Endothelial cell of hepatic sinusoid (primary cell): ENCODE measurements around the gene NDUFB6.
"Not testable (repeated sequence)": the region's sequence is repeated elsewhere in the genome, so short reads cannot be mapped to it uniquely, and the experiment has no call there.

Source experiments
- in situ Hi-C: cut with HindIII; loops from 2 replicates; pipeline ENCODE4 v1.10.0; 2017; ENCODE audit warnings: low sequenced_read_pairs

The NDUFB6 gene

GRCh38 chr9:32571969-32572899 lies 725 bp downstream of the NDUFB6 start:
- in situ Hi-C loops = loop anchor here (25.0 kb wide), 1 partner anchor 390 kb away; no protein-coding TSS in a partner anchor

- in situ Hi-C loops = loop anchor here (25.0 kb wide), 1 partner anchor 392 kb away; no protein-coding TSS in a partner anchor
These were observed 2.7 kb downstream of the NDUFB6 start for GRCh38 chr9:32570262-32570661.

GRCh38 chr9:32566770-32567169 lies 6.2 kb downstream of the NDUFB6 start:
- in situ Hi-C loops = loop anchor here (25.0 kb wide), 1 partner anchor 396 kb away; no protein-coding TSS in a partner anchor

GRCh38 chr9:32565967-32566366 lies 7.0 kb downstream of the NDUFB6 start:
- in situ Hi-C loops = loop anchor here (25.0 kb wide), 1 partner anchor 396 kb away; no protein-coding TSS in a partner anchor

GRCh38 chr9:32558408-32558934 lies 14.5 kb downstream of the NDUFB6 start:
- in situ Hi-C loops = loop anchor here (25.0 kb wide), 1 partner anchor 404 kb away; no protein-coding TSS in a partner anchor

GRCh38 chr9:32554591-32554990 lies 18.4 kb downstream of the NDUFB6 start:
- in situ Hi-C loops = loop anchor here (25.0 kb wide), 1 partner anchor 408 kb away; no protein-coding TSS in a partner anchor

- in situ Hi-C loops = loop anchor here (25.0 kb wide), 1 partner anchor 408 kb away; no protein-coding TSS in a partner anchor
These were observed 18.9 kb downstream of the NDUFB6 start for GRCh38 chr9:32554107-32554506.

- in situ Hi-C loops = loop anchor here (25.0 kb wide), 1 partner anchor 410 kb away; no protein-coding TSS in a partner anchor
These were observed 20.6 kb downstream of the NDUFB6 start, which contains the start of the genes SMIM27 and TOPORS for GRCh38 chr9:32552172-32552872. TSS of gene SMIM27 (plus strand) at chr9:32552327. CDS start at chr9:32552435, 108 bp downstream. TSS of gene TOPORS (minus strand) at chr9:32552586. CDS start at chr9:32552436, 150 bp downstream.

GRCh38 chr9:32551276-32552051 lies 21.5 kb downstream of the NDUFB6 start:
- in situ Hi-C loops = loop anchor here (25.0 kb wide), 1 partner anchor 411 kb away; no protein-coding TSS in a partner anchor

- in situ Hi-C loops = loop anchor here (25.0 kb wide), 1 partner anchor 412 kb away; no protein-coding TSS in a partner anchor
These were observed 22.2 kb downstream of the NDUFB6 start for GRCh38 chr9:32550562-32551275.

- in situ Hi-C loops = loop anchor here (25.0 kb wide), 1 partner anchor 412 kb away; no protein-coding TSS in a partner anchor
These were observed 22.8 kb downstream of the NDUFB6 start for GRCh38 chr9:32550150-32550561.

- in situ Hi-C loops = not testable (repeated sequence)
These were observed 24.7 kb downstream of the NDUFB6 start for GRCh38 chr9:32548213-32548612.

- in situ Hi-C loops = no loop called here
These were observed 27.1 kb downstream of the NDUFB6 start for GRCh38 chr9:32545884-32546283.

GRCh38 chr9:32543047-32543446 lies 29.9 kb downstream of the NDUFB6 start:
- in situ Hi-C loops = no loop called here

- in situ Hi-C loops = no loop called here
These were observed 39.1 kb downstream of the NDUFB6 start for GRCh38 chr9:32533816-32534215.

GRCh38 chr9:32533336-32533735 lies 39.6 kb downstream of the NDUFB6 start:
- in situ Hi-C loops = no loop called here

- in situ Hi-C loops = no loop called here
These were observed 46.3 kb downstream of the NDUFB6 start for GRCh38 chr9:32526707-32527048.

- in situ Hi-C loops = no loop called here
These were observed 46.8 kb downstream of the NDUFB6 start, which contains the start of gene RIGI for GRCh38 chr9:32526041-32526706. TSS of gene RIGI (minus strand) at chr9:32526196. CDS start at chr9:32526166, 30 bp downstream.

GRCh38 chr9:32525709-32526030 lies 47.3 kb downstream of the NDUFB6 start:
- in situ Hi-C loops = no loop called here
